Nasal cavity respiratory epithelium epithelial cell of viscerocranial mucosa (primary cell): ENCODE measurements around the gene OVOL3. TPM values are rescaled to one million over a fixed set of nuclear protein-coding genes. Genes with fewer than 3 reads are reported as not detected.

ENCODE experiments used
- total RNA-seq: library from RNA; depleted of rRNA; stranded (reverse); fragments of >200 nt; gene quantifications from 2 replicates; pipeline ENCODE4 v1.2.3, GENCODE V29; 2014

Gene OVOL3
- not detected in 2 replicates for total RNA-seq

DNA sequence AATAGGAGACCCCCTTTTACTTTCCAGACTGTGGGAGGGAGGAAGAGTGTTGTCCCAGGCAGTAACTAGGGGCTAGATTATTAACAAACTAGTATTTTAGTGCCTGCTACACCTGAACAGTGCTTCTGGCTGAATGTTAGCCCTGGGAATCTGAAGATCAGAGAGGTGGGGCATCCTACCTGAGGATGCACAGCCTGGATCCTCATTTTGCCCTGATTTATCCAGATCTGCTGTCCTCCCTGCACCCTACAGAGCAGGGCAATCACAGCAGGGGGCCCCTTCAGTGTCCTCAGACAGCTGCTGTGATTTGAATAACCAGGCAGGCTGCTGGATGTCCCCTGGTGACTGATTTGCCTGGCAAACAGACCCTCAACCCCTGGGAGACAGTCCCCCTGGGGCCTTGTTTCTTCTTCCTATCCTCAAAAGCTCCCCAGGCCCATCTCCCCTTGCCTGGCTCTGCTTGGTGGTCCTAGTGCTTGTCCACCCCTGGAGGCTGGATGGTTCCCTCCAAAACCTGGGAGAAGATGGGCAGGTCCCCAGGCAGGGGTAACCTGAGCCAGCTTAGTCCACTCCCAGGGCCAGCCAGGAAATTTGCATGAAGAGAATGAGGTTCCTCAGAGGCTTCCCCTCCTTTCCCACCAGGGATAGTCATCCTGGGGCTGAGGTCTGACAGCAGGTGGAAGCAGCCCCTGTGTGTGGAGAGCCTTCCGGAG is at the start of gene OVOL3:
Gene OVOL3 (plus strand): TSS at position 657 of the 713 bp plus-strand sequence. CDS start 60 bp downstream, outside the sequence.

DNA sequence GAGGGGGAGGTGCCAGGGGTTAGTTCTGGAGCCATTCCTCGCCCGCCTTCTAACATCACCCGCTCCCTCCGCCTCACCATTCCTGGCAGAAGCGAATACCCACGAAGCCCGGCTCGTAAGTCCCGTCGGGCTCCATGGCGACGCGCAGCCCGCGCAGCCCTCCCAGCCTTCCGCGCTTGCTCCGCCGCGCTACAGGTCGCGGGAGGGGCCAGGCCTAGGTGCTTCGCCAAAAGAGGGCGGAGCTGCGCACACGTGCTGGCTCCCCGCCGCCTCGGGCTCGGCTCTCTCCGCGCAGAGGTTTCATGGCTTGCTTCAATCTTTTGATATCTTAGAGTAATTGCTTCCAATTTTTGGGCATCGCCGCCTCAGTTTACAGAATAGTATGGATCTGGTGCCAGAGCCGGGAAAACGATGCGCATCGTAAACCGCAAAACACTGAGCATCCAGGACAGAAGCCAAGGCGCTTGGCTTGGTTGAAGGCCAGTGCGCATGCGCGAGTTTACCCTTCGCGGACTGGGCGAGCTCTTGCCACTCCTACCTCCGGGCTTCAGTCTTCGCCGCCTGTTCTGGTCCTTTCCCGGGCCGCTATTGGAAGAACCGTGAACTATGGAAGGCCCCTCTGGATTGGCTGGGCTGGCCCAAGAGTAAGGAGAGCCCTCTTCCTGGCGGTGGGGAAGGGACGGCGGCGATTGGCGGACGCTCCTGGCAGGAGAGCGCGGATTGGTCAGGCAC is 3.9 kb downstream of the OVOL3 start, which contains the start of gene POLR2I:
Gene POLR2I (minus strand): TSS at position 155 of the 732 bp plus-strand sequence. CDS start 19 bp downstream, at position 136.

DNA sequence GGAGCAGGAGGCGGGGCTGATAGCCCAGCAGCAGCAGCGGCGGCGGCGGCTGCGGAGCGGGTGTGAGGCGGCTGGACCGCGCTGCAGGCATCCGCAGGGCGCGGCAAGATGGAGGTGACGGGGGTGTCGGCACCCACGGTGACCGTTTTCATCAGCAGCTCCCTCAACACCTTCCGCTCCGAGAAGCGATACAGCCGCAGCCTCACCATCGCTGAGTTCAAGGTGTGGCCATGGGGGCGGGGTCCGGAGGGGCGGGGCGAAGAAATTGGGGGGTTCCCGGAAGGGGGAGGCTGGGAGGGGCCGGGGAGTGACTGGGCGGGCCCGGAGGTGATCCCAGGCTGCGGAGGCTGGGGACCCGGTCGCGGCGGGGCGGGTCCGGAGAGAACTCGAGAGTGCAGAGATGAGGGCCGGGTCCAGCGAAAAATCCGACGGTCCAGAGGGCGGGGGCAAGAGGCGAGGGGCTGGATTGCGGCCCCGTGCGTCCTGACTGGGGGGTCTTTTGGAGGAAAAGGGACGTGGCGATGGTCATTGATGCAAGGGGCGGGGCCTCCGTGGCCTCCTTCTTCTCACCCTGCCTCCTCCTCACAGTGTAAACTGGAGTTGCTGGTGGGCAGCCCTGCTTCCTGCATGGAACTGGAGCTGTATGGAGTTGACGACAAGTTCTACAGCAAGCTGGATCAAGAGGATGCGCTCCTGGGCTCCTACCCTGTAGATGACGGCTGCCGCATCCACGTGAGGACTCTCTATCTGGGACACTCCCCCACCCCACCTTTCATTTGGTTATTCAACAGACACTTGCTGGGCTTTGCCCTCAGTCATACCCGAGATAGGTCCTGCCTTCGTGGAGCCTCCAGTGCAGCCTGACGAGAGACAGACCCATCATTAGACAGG is 4.8 kb downstream of the OVOL3 start, which contains the start of gene TBCB:
Gene TBCB (plus strand): TSS at position 16 of the 891 bp plus-strand sequence. CDS start 93 bp downstream, at position 109.

GRCh38 chr19:36139473-36140303 is 28.7 kb downstream of the OVOL3 start, which contains the start of gene CAPNS1:
TSS of gene CAPNS1 (plus strand) at chr19:36140066. CDS start at chr19:36141012, 946 bp downstream.

DNA sequence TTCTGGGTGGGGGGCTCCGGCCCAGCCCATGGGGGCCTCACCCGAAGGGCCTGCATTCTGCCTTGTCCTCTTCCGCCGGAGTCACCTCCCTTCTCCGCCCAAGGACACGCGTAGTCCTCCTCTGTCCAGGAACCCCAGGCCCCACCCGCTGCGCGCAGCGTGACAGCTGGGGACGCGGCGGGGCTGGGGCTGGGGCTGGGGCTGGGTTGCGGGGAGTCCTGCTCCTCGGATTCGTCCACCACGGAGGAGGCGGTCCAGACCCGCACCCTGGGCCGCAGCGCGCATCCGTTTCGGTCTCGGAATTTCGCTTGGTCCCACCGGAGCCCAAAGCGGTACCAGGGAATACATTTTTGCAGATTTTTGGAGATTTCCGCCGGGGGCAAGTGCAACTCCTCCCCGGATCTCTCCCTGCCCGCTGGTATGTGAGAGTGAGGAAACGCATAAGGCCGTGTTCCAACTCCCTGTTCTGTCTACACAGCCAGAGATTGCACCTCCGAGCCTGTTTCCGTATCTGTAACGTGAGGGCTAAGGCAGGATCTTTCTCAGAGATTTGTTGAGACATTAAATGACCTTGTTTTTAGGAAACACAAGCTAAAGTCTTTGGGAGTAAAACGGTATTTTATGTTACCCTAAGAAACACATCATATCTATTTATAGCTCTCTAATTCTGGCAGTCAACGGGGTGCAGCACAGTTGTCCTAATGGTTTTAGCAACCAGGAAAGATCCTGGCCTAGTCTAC is 41.6 kb downstream of the OVOL3 start, which contains the start of gene COX7A1:
Gene COX7A1 (minus strand): TSS at position 96 of the 740 bp plus-strand sequence. CDS start 40 bp downstream, at position 56.

Other genes starting within 250 kb of the OVOL3 start
- gene APLP1, start 242.6 kb upstream of the OVOL3 start, total RNA-seq = 0.64 TPM in 1 of 2 replicates, not detected in the other
- gene NFKBID, start 210.6 kb upstream of the OVOL3 start, total RNA-seq = 3.4 and 3.6 TPM in 2 replicates
- 0.14 TPM in 1 of 2 replicates, not detected in the other for gene HCST, start 208.6 kb upstream of the OVOL3 start, total RNA-seq
- gene TYROBP, start 202.8 kb upstream of the OVOL3 start, total RNA-seq = not detected in 2 replicates
- gene LRFN3, start 174.8 kb upstream of the OVOL3 start, total RNA-seq = 2.4 and 6.5 TPM in 2 replicates
- 7.5 and 16.1 TPM in 2 replicates for gene SDHAF1, start 116.0 kb upstream of the OVOL3 start, total RNA-seq
- gene SYNE4, start 102.3 kb upstream of the OVOL3 start, total RNA-seq = 1.4 and 5.2 TPM in 2 replicates
- 12.0 and 15.4 TPM in 2 replicates for gene ALKBH6, start 96.9 kb upstream of the OVOL3 start, total RNA-seq
- 0.36 TPM in 1 of 2 replicates, not detected in the other for gene CLIP3, start 78.3 kb upstream of the OVOL3 start, total RNA-seq
- gene THAP8, start 56.9 kb upstream of the OVOL3 start, total RNA-seq = 2.4 and 2.8 TPM in 2 replicates
- 0.28 and 0.68 TPM in 2 replicates for gene WDR62, start 56.2 kb upstream of the OVOL3 start, total RNA-seq
- gene POLR2I, start 3.7 kb downstream of the OVOL3 start, total RNA-seq = 63.3 and 89.9 TPM in 2 replicates
- 102 and 103 TPM in 2 replicates for gene TBCB, start 4.3 kb downstream of the OVOL3 start, total RNA-seq
- 258 and 283 TPM in 2 replicates for gene CAPNS1, start 28.9 kb downstream of the OVOL3 start, total RNA-seq
- not detected in 2 replicates for gene COX7A1, start 41.3 kb downstream of the OVOL3 start, total RNA-seq
- gene ZNF565, start 103.5 kb downstream of the OVOL3 start, total RNA-seq = 7.2 and 8.7 TPM in 2 replicates
- gene ZNF146, start 104.0 kb downstream of the OVOL3 start, total RNA-seq = 184 and 199 TPM in 2 replicates